Hematopoietic multipotent progenitor cell treated with erythropoietin and hydrocortisone succinate and interleukin-3 and kit ligand, for 8 days (in vitro differentiated cells): ENCODE measurements around the gene LRIT2.
A peak's percentile ranks its signal among the peaks of the same experiment; 100 is the strongest.
"Not testable (repeated sequence)": the region's sequence is repeated elsewhere in the genome, so short reads cannot be mapped to it uniquely, and the experiment has no call there.

ENCODE experiments used
- DNase-seq: peaks from one replicate; pipeline ENCODE4 v3.0.0-alpha.2; 2015

LRIT2 gene

GRCh38 chr10:84204122-84204521 lies 21.2 kb downstream of the LRIT2 start:
- DNase-seq, result peak; percentile 19

GRCh38 chr10:84202349-84202748 lies 23.0 kb downstream of the LRIT2 start:
- no peak for DNase-seq

DNA sequence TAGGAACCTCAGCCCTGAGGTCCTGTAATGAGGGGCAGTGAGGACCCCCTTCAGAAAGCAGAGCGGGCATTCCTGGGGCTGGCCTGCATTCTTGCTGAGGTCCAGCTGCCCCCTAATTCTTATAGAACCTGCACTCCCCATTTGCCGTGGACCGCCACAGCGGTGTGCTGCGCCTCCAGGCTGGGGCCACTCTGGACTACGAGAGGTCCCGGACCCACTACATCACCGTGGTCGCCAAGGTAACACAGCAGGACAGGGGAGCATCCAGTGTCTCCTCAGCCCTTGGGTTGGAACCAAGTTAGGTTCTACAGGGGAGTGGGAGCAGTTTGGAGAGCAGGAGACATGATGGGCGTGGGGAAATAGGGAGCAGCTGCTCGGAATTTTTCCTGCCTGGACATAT lies 23.7 kb downstream of the LRIT2 start:
- no peak for DNase-seq

GRCh38 chr10:84201244-84201606 lies 24.1 kb downstream of the LRIT2 start:
- no peak for DNase-seq

DNA sequence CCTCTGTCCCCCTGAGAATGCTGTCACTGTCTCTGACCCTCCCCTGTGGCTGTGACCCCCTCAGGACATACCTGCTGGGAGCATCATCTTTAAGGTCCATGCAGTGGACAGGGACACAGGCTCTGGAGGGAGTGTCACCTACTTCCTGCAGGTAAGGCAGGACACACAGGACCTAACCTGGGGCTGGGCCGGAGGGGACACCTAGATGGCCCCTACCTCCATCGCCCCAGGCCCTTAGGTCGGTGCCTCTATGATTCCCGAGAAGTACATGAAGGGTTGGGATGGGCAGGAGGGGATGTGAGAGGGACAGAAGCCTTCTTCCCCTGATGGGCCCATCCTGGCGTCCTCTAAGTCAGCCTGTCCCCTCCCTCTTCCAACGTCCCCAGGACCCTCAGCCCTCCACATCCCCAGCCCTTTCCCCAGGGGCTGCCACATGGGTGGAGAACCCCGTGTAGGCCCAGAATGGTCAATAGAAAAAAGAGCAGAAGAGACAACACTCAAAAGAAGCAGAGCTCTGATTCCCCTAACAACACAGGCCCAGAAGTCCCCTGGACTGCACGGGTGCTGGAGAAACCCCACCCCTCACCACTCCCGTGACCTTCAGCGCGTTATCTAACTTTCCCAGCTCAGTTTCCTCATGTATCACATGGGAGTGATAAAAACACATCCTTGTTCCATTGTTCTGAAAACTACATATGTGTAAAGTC lies 24.7 kb downstream of the LRIT2 start:
- peak; percentile 79 for DNase-seq

- no peak for DNase-seq
Observed at GRCh38 chr10:84198206-84198915, 27.0 kb downstream of the LRIT2 start.

DNA sequence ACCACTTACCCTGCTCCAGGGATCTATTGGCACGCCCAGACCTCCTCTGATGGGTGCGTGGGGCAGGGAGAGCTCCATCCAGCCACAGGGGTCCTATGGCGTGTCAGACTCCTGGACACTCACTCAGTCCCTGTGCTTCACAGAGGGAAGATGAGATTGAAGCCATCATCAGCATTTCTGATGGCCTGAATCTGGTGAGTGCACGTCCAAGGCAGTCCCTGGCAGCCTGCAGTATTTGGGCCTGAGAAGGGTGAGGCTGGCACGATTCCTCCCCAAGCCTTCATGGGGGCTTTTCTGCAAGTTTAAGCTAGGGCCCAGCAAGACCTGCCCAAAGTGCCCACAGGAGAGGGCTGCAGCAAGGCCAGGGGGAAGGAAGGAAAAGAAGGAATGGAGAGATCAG lies 27.7 kb downstream of the LRIT2 start:
- DNase-seq, result no peak

DNA sequence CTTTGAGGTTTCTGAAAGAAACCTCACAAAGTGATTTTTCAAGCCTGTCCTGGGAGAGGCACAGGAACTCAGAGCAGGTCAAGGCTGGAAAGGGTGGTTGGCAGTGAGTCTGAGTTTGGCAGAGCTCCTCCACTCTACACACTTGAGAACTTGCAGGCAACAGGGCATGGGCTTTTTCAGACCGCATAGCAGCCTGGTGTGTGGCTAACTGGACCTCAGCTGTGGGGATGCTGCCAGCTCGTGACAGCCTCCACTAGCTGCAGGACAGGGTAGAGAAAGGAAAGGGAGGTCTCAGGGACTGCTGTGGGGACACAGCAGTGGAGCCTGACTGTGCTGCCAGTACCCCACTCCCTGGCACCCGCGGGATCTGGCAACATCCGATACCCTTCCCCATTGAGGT lies 28.4 kb downstream of the LRIT2 start:
- no peak for DNase-seq

- DNase-seq, result no peak
Observed at GRCh38 chr10:84196083-84196482, 29.3 kb downstream of the LRIT2 start.

- no peak for DNase-seq
Observed at GRCh38 chr10:84195044-84195830, 30.1 kb downstream of the LRIT2 start.

- DNase-seq, result peak; percentile 38
Observed at GRCh38 chr10:84194424-84195043, 30.8 kb downstream of the LRIT2 start, which contains the start of gene CDHR1. Gene CDHR1, plus strand, starts transcription at chr10:84194537. Its CDS starts 224 bp downstream, at chr10:84194761.

GRCh38 chr10:84193846-84194423 lies 31.4 kb downstream of the LRIT2 start:
- DNase-seq, result no peak

- no peak for DNase-seq
Observed at GRCh38 chr10:84193327-84193726, 32.0 kb downstream of the LRIT2 start.

DNA sequence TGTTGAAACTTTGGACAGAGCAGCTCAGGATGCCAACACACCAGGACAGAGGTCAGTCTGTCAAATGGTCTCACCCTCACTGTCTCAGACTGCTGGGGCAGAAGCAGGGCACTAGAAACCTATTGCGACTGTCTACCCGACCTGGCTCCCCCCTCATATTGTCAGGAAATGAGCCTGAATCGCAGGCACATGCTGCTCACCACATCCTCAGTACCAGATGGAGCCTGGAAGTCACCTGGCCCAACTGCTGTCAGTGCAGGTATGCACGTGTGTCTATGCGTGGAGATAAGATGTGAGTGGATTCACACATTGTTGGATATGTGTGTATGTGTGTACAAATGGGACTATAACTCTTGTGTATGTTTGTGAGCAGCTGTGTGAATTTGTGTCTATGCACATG lies 34.2 kb downstream of the LRIT2 start:
- DNase-seq, result no peak

GRCh38 chr10:84190621-84191020 lies 34.7 kb downstream of the LRIT2 start:
- no peak for DNase-seq

DNA sequence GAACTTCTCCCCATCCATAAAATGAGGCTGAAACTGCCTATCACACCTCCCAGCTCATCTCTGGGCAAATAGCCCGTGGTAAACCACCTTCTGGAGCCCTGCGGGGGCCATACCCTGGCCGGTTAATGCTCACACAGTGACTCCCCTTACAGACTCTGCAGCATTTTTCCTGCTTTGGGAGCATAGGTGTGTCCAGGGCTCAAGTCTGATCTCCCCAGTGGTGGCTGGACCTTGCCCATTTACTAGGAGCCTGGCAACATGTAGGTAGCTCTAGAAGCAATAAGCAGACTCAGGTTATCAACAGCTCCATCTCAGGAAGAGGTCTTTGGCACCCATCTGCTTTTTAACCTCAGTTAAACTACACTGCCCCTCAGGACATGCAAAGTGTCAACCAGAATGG lies 36.5 kb downstream of the LRIT2 start:
- no peak for DNase-seq

DNA sequence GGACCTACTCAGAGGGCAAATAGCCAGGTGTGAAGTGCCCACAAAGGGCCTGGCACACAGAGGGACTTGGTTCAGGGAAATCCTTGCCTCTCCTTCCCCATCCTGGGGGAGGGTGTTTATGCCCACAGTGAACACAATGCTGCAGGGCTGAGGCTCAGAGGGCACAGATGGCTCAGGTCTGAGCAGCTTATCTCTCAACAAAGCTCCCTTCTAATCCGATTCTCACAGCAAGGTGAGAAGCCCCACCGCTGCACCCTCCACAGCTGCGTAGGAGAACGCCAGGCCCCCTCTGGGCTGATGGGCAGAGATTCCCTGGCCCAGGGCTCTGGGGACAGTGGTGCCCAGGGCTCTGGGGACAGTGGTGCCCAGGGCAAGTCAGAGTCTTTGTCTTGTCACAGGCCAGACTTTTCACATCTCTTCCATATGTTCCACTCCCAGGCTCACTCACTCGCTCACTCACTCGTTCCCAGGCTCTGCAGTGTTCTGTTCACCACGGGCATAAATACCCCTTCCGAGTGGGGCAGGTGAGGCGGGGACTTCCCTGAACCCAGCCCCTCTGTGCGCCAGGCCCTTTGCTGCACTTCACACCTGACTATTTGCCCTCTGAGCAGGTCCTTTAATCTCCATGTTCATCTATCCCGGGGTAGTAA lies 39.7 kb downstream of the LRIT2 start:
- DNase-seq, result no peak

DNA sequence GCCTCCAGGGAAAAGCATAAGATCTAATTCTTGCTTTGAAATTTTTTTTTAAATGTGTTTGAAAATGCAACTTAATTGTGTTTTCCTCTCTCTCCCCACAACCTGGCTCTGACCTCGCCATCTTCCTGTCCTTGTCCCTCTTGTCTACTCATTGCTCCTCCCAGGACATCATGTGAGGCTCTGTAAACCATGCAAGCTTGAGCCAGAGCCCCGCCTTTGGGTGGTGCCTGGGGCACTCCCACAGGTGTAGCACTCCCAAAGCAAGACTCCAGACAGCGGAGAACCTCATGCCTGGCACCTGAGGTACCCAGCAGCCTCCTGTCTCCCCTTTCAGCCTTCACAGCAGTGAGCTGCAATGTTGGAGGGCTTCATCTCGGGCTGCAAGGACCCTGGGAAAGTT lies 40.8 kb downstream of the LRIT2 start:
- no peak for DNase-seq

DNA sequence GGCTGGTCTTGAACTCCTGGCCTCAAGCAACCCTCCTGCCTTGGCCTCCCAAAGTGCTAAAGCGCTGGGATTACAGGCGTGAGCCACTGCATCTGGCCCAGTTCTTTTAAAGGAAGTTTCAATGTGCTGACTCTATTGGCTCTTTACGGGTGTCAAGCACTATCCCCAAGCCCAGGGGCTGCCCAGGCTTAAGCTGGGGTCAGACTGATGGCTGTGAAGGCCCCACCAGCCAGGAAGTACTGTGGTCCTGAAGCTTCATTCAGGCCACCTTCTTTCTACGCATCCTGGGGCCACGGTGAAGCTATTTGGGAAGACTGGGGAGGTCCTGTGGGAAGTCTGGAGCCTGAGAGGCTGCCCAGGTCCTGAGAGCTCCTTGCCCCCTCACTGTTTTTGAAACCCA lies 43.7 kb downstream of the LRIT2 start:
- no peak for DNase-seq

- not testable (repeated sequence) for DNase-seq
Observed at GRCh38 chr10:84180386-84180785, 45.0 kb downstream of the LRIT2 start.

DNA sequence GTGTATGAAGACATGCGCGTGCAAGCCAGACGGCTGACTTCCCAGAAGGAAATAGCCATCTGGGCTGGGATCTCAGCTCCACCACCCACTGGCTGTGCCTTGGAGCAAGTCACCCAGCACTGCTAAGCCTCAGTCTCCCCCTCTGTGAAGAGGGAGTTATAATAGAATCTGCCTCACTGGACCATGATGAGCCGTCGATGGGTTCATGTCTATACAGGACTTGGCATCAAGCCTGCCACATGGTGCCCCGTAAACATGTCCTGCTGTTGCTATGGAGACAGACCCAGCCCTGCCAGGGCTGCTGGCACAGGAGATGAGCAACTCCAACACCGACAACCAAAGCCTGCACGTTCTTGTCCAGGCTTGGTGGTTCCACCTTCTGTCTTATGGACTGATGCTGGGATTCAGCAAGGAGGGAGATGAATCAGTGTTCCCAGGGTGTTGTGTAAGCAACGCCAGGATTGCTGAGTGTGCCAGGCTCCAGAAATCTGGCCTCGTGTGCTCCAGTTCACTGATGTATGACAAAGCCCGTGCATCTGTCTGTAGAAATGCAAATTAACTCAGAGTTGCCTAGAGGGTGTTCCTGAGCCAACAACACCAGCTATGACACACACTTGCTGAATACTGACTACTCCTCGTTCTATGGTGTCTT lies 46.2 kb downstream of the LRIT2 start:
- DNase-seq, result no peak

DNA sequence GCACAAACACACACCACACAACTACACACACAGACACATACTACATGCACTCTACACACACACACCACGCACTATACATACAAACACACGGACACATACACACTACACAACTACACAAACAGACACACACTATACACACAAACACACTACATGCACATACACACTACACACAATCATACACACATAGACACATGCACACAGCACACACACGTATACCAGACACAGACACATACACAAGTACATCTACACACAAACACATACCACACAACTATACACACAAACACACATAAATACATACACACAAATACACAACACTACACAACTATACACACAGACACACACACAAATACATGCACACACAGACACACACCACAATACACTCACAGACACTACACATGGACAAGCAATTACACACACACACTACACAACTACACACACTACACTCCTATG lies 47.2 kb downstream of the LRIT2 start:
- no peak for DNase-seq
